Left lung (tissue), 10 donors: ENCODE data around the gene F2R. TPM values are rescaled to one million over a fixed set of nuclear protein-coding genes. Genes with fewer than 3 reads are reported as not detected.

ENCODE experiments used
- ATAC-seq: fragments of 200-7000 bp; cut with Tn5 transposase; one replicate; pipeline ENCODE4 v1.9.1; 2020; ENCODE audit warnings: moderate library complexity
- DNase-seq, 4 donors: peaks; one replicate each; pipeline ENCODE4 v3.0.0-alpha.2; 2013 to 2020
- H3K27ac ChIP-seq, 2 donors: fragments of 200-600 bp; sonication (generic) in 1 of 2; one replicate each; pipeline versions ENCODE4 v1.5.0 to v1.8.0; 2020 to 2021
- H3K27me3 ChIP-seq, 2 donors: fragments of 200-600 bp; sonication (generic) in 1 of 2; one replicate each; pipeline versions ENCODE4 v1.5.0 to v1.8.0; 2020 to 2021
- H3K36me3 ChIP-seq, 2 donors: fragments of 200-600 bp; sonication (generic) in 1 of 2; one replicate each; pipeline versions ENCODE4 v1.5.0 to v1.8.0; 2020 to 2021
- H3K4me1 ChIP-seq, 2 donors: fragments of 200-600 bp; one replicate each; pipeline ENCODE4 v1.8.0; 2021
- H3K4me3 ChIP-seq, 2 donors: fragments of 200-600 bp; sonication (generic) in 1 of 2; one replicate each; pipeline versions ENCODE4 v1.5.0 to v1.8.0; 2020 to 2021; ENCODE audit warnings: mild to moderate bottlenecking in 1 of 2
- H3K9me3 ChIP-seq, 2 donors: fragments of 200-600 bp; sonication (generic) in 1 of 2; one replicate each; pipeline versions ENCODE4 v1.5.0 to v1.8.0; 2020 to 2021
- intact Hi-C, 2 donors: fragments of 100-400 bp; cut with DNase I; formaldehyde crosslinking; loops; one replicate each; pipeline versions ENCODE4 v1.11.2 to v1.14.2; 2022
- polyA plus RNA-seq, 6 donors: library from polyadenylated mRNA; unstranded; fragments of 120-200 nt; gene quantifications; one replicate each; pipeline ENCODE4 v1.2.1, GENCODE V29; 2013; ENCODE audit not compliant: insufficient read length in 6 of 6
- total RNA-seq, 2 donors: library from RNA; stranded (reverse); fragmentation: NEBNext Ultra II Directional; extraction: Animal tissue kit (Norgen Biotek cat#: 25700); gene quantifications; one replicate each; pipeline ENCODE4 v1.2.1, GENCODE V29; 2021
- TF ChIP-seq, protein P1 (sequence below), 2 donors: fragments of 200-600 bp; sonication (generic) in 1 of 2; IDR thresholded peaks; one replicate each; pipeline versions ENCODE4 v1.5.0 to v1.8.0; 2021; ENCODE audit warnings: antibody characterized with exemption in 2 of 2
- donor health status: DM: no; HTN: yes; CAD: no.
- donor health status: DM: no; HTN: no; CAD: no.

Gene F2R
- total and polyA plus RNA-seq, 8 donors = 21.2 to 54.4 (median 42.6) TPM

GRCh38 chr5:76723906-76724305, 8.0 kb downstream of the F2R start:
- H3K4me3 ChIP-seq = no peak overlapping the region
- ATAC-seq (no peak), DNase-seq (no peak)
- intact Hi-C loops = no loop called here
- no peaks in the 10 kb centered on the region for H3K27me3 ChIP-seq
- H3K4me1 ChIP-seq = peaks cover 0 to 7% of the 10 kb centered on the region in 2 donors
- no peaks in the 10 kb centered on the region for H3K36me3 ChIP-seq
- TF ChIP-seq, protein P1, sequence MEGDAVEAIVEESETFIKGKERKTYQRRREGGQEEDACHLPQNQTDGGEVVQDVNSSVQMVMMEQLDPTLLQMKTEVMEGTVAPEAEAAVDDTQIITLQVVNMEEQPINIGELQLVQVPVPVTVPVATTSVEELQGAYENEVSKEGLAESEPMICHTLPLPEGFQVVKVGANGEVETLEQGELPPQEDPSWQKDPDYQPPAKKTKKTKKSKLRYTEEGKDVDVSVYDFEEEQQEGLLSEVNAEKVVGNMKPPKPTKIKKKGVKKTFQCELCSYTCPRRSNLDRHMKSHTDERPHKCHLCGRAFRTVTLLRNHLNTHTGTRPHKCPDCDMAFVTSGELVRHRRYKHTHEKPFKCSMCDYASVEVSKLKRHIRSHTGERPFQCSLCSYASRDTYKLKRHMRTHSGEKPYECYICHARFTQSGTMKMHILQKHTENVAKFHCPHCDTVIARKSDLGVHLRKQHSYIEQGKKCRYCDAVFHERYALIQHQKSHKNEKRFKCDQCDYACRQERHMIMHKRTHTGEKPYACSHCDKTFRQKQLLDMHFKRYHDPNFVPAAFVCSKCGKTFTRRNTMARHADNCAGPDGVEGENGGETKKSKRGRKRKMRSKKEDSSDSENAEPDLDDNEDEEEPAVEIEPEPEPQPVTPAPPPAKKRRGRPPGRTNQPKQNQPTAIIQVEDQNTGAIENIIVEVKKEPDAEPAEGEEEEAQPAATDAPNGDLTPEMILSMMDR (IDR thresholded peaks at IDR 0.05) = no peak
- H3K9me3 ChIP-seq = peaks cover 0 to 9% of the 10 kb centered on the region in 2 donors
- no peak overlapping the region for H3K27ac ChIP-seq

- H3K9me3 ChIP-seq = peaks cover 0 to 18% of the 10 kb centered on the region in 2 donors
- TF ChIP-seq, protein P1 (IDR thresholded peaks at IDR 0.05) = no peak
- no peak overlapping the region for H3K27ac ChIP-seq
- ATAC-seq (no peak), DNase-seq (no peak)
- H3K27me3 ChIP-seq = no peaks in the 10 kb centered on the region
- H3K4me1 ChIP-seq = peaks cover 0 to 7% of the 10 kb centered on the region in 2 donors
- no peak overlapping the region for H3K4me3 ChIP-seq
- H3K36me3 ChIP-seq = no peaks in the 10 kb centered on the region
- intact Hi-C loops = no loop called here
Observed at GRCh38 chr5:76724871-76725270, 8.9 kb downstream of the F2R start.

GRCh38 chr5:76728965-76729364, 13.0 kb downstream of the F2R start:
- no peak for ATAC-seq
- Histone ChIP-seq H3K4me1 (no peaks in the 10 kb centered on the region), H3K4me3 (no peak overlapping the region), H3K27ac (no peak overlapping the region), H3K36me3 (no peaks in the 10 kb centered on the region), H3K27me3 (no peaks in the 10 kb centered on the region), H3K9me3 (peaks cover 0 to 24% of the 10 kb centered on the region in 2 donors)
- intact Hi-C loops = no loop called here
- no peak for DNase-seq
- TF ChIP-seq, protein P1 (IDR thresholded peaks at IDR 0.05) = no peak

GRCh38 chr5:76729373-76730290, 13.7 kb downstream of the F2R start:
- TF ChIP-seq, protein P1 (IDR thresholded peaks at IDR 0.05) = no peak
- H3K9me3 ChIP-seq = peaks cover 0 to 24% of the 10 kb centered on the region in 2 donors
- no peaks in the 10 kb centered on the region for H3K36me3 ChIP-seq
- no peaks in the 10 kb centered on the region for H3K27me3 ChIP-seq
- DNase-seq = no peak
- intact Hi-C loops = no loop called here
- no peak overlapping the region for H3K27ac ChIP-seq
- no peak overlapping the region for H3K4me3 ChIP-seq
- no peak for ATAC-seq
- no peaks in the 10 kb centered on the region for H3K4me1 ChIP-seq

DNA sequence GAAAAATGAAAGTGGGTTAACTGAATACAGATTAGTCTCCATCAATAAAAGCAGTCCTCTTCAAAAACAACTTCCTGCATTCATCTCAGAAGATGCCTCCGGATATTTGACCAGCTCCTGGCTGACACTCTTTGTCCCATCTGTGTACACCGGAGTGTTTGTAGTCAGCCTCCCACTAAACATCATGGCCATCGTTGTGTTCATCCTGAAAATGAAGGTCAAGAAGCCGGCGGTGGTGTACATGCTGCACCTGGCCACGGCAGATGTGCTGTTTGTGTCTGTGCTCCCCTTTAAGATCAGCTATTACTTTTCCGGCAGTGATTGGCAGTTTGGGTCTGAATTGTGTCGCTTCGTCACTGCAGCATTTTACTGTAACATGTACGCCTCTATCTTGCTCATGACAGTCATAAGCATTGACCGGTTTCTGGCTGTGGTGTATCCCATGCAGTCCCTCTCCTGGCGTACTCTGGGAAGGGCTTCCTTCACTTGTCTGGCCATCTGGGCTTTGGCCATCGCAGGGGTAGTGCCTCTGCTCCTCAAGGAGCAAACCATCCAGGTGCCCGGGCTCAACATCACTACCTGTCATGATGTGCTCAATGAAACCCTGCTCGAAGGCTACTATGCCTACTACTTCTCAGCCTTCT, 16.6 kb downstream of the F2R start:
- H3K4me3 ChIP-seq = no peak overlapping the region
- DNase-seq = no peak
- peaks cover 0 to 9% of the 10 kb centered on the region in 2 donors for H3K4me1 ChIP-seq
- intact Hi-C loops = no loop called here
- ATAC-seq = no peak
- no peak overlapping the region for H3K27ac ChIP-seq
- no peaks in the 10 kb centered on the region for H3K27me3 ChIP-seq
- TF ChIP-seq, protein P1 (IDR thresholded peaks at IDR 0.05) = no peak
- no peaks in the 10 kb centered on the region for H3K36me3 ChIP-seq
- H3K9me3 ChIP-seq = peaks cover 0 to 24% of the 10 kb centered on the region in 2 donors
